B cell (primary cell): Measurements from ENCODE around the gene ACER2.

Experiments
- CTCF ChIP-seq: fragments of 200-600 bp; IDR thresholded peaks from one replicate; pipeline ENCODE4 v1.8.0; 2022; ENCODE audit warnings: antibody characterized with exemption, mild to moderate bottlenecking
- EZH2 ChIP-seq: IDR thresholded peaks from 2 replicates; pipeline ENCODE4 v1.6.1; 2012; ENCODE audit warnings: borderline replicate concordance, low read depth, mild to moderate bottlenecking, moderate library complexity, low read length; ENCODE audit not compliant: insufficient read depth, poor library complexity, severe bottlenecking

- TF ChIP-seq CTCF (no peak), EZH2 (no peak)
Measured at GRCh38 chr9:19375538-19375937, 33.3 kb upstream of the ACER2 start.
